ENCODE measurements around the gene KREMEN2. TPM values are rescaled to one million over a fixed set of nuclear protein-coding genes. Genes with fewer than 3 reads are reported as not detected.

The KREMEN2 gene
- total and polyA plus RNA-seq, 8 donors = 0.07 to 0.32 (median 0.16) TPM; not detected in 3

- TF ChIP-seq, protein P1, sequence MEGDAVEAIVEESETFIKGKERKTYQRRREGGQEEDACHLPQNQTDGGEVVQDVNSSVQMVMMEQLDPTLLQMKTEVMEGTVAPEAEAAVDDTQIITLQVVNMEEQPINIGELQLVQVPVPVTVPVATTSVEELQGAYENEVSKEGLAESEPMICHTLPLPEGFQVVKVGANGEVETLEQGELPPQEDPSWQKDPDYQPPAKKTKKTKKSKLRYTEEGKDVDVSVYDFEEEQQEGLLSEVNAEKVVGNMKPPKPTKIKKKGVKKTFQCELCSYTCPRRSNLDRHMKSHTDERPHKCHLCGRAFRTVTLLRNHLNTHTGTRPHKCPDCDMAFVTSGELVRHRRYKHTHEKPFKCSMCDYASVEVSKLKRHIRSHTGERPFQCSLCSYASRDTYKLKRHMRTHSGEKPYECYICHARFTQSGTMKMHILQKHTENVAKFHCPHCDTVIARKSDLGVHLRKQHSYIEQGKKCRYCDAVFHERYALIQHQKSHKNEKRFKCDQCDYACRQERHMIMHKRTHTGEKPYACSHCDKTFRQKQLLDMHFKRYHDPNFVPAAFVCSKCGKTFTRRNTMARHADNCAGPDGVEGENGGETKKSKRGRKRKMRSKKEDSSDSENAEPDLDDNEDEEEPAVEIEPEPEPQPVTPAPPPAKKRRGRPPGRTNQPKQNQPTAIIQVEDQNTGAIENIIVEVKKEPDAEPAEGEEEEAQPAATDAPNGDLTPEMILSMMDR (IDR thresholded peaks at IDR 0.05) = no peak
- no peaks in the 10 kb centered on the region for H3K27me3 ChIP-seq
- peak overlapping the region in 1 of 4 donors; percentile 20 for H3K4me3 ChIP-seq
- H3K36me3 ChIP-seq = no peaks in the 10 kb centered on the region
- H3K27ac ChIP-seq = peak overlapping the region; percentile 22 to 70 (median 50)
- intact Hi-C loops (cut with DNase I) = no loop called here
- peaks cover 25 to 39% (median 33%) of the 10 kb centered on the region in 3 donors for H3K4me1 ChIP-seq
- 12 to 22% methylated on average over 19 of the region's 19 CpGs for WGBS, 2 donors
- H3K9me3 ChIP-seq = no peaks in the 10 kb centered on the region
- ATAC-seq (peak; percentile 20 to 54 (median 38)), FAIRE-seq (no peak), DNase-seq (peak in 3 of 6 donors; percentile 55 to 74 (median 62))
These were observed 48.2 kb downstream of the KREMEN2 start for GRCh38 chr16:3012246-3012645.

GRCh38 chr16:3012828-3013420, 48.8 kb downstream of the KREMEN2 start, which contains the start of gene CLDN9:
Gene CLDN9 (plus strand): TSS chr16:3012923. CDS start chr16:3013363, 440 bp downstream.
- ATAC-seq = peak; percentile 64 to 82 (median 78)
- H3K36me3 ChIP-seq = no peaks in the 10 kb centered on the region
- WGBS, 2 donors = 34 to 41% methylated on average over 26 to 27 of the region's 27 CpGs

GRCh38 chr16:3013491-3013951, 49.4 kb downstream of the KREMEN2 start:
- WGBS, 2 donors = 76 to 77% methylated on average over 27 of the region's 27 CpGs
- H3K4me1 ChIP-seq = peaks cover 13 to 31% (median 20%) of the 10 kb centered on the region in 3 donors
- intact Hi-C loops (cut with DNase I) = no loop called here
- H3K9me3 ChIP-seq = no peaks in the 10 kb centered on the region
- no peaks in the 10 kb centered on the region for H3K36me3 ChIP-seq
- DNase-seq (no peak), FAIRE-seq (no peak), ATAC-seq (no peak)
- TF ChIP-seq, protein P1 (IDR thresholded peaks at IDR 0.05) = no peak
- no peak overlapping the region for H3K4me3 ChIP-seq
- H3K27ac ChIP-seq = peak overlapping the region in 2 of 4 donors; percentile 55 to 70
- no peaks in the 10 kb centered on the region for H3K27me3 ChIP-seq

More at GRCh38 chr16:3012828-3013420, 48.8 kb downstream of the KREMEN2 start, which contains the start of gene CLDN9:
- TF ChIP-seq, protein P1 (IDR thresholded peaks at IDR 0.05) = no peak
- no peaks in the 10 kb centered on the region for H3K9me3 ChIP-seq
- H3K27me3 ChIP-seq = no peaks in the 10 kb centered on the region
- H3K4me3 ChIP-seq = peak within 1 kb of the TSS in 1 of 4 donors; percentile 20
- FAIRE-seq (no peak), DNase-seq (peak in 5 of 6 donors; percentile 73 to 91 (median 83))
- peaks cover 19 to 32% (median 26%) of the 10 kb centered on the region in 3 donors for H3K4me1 ChIP-seq
- intact Hi-C loops (cut with DNase I) = no loop called here
- peak within 1 kb of the TSS; percentile 22 to 70 (median 50) for H3K27ac ChIP-seq

DNA sequence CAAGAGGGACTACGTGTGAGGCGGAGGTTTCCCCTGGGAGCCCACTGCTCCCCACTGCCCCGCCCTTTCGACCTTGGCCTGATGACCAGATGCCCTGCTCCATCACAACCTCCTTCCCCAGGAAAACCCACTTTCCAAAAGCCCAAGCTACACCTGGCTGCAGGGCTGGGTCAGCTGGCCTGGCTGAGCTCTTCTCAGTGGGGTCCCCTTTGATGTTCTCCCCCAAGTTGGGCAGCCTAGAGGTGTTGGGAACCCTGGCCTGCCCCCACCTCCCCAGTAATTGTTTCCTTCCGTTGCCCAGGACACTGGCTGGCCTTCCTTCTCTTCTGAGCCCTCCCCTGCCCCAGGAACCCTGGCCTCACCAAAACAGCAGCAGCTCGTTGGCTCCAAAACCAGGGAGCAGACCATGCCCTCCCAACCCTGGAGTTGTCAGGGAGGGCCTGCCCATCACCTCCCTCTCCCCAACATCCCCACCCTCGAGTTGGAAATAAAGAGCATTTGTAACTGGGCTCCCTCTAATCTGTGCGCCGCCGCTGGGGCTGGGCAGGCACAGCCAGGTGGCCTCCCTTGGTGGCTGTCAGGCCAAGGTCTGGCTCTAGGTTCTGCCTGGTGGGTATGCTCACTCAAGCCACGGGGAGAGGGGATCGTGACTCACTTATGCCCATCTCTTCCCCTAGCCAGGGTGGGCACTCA, 50.1 kb downstream of the KREMEN2 start:
- FAIRE-seq (no peak), ATAC-seq (no peak), DNase-seq (peak in 1 of 6 donors; percentile 64)
- Histone ChIP-seq H3K27ac (no peak overlapping the region), H3K27me3 (no peaks in the 10 kb centered on the region), H3K9me3 (no peaks in the 10 kb centered on the region), H3K36me3 (no peaks in the 10 kb centered on the region), H3K4me1 (peaks cover 12 to 27% (median 15%) of the 10 kb centered on the region in 3 donors), H3K4me3 (no peak overlapping the region)
- TF ChIP-seq, protein P1 (IDR thresholded peaks at IDR 0.05) = no peak
- 59 to 61% methylated on average over 12 of the region's 12 CpGs for WGBS, 2 donors
- intact Hi-C loops (cut with DNase I) = no loop called here
